ENCODE data around the gene KRT86.

The KRT86 gene

GRCh38 chr12:52274521-52275120 lies at the start of gene KRT86:
KRT86 (plus strand) TSS chr12:52274645; CDS start chr12:52301917, 27,272 bp downstream.
- DNase-seq = no peak

DNA sequence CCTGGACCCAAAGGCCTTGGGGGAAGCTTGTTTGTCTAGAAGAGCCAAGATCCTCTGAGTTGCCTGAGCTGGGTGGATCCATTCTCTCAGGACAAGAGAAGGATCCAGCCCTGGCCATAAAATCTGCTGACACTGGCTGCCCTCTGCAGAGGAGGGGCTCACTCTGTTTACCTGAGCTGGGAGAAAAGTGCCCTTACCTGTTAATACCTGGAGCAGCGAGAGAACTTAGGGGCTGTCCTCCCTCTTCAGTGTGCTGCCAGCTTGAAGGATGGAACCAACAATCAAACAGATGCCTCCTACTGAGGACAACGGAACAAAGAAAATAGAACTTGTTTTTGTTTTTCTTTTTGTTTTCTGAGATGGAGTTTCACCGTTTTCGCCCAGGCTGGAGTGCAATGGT lies 48.7 kb upstream of the KRT86 start:
- DNase-seq = no peak

GRCh38 chr12:52226446-52226845 lies 48.0 kb upstream of the KRT86 start:
- no peak for DNase-seq

DNA sequence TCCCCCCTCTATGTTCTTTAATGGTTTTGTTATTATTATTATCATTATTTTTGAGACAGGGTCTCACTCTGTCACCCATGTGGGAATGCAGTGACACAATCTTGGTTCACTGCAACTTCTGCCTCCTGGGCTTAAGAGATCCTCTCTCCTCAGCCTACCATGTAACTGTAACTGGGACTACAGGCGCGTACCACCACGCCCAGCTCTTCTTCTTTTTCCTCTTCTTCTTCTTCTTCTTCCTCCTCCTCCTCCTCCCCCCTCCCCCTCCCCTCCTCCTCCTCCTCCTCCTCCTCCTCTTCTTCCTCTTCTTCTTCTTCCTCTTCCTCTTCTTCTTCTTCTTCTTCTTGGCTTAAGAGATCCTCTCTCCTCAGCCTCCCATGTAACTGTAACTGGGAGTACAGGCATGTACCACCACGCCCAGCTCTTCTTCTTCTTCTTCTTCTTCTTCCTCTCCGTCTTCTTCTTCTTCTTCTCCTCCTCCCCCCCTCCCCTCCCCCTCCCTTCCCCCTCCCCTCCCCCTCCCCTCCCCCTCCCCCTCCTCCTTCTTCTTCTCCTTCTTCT lies 46.8 kb upstream of the KRT86 start:
- no peak for DNase-seq

GRCh38 chr12:52228366-52228765 lies 46.1 kb upstream of the KRT86 start:
- no peak for DNase-seq

DNA sequence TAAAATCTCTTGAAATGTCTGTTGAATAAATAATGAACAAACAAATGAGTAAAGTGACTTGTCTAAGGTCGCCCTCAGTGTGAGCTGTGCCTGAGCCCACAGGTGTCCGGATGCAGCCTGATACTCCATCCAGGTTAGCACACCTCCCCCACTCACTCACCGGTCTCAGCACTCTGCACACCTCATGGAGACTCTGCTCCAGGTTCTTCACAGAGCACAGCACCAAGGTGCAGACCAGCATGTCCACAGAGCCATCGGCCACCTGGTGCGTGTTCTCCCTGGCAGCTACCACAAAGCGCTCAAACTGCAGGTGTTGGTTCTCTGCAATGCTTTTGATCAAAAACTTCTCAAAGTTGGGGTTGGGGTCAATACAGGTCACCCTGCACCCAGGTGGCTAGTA lies 45.5 kb upstream of the KRT86 start:
- no peak for DNase-seq

DNA sequence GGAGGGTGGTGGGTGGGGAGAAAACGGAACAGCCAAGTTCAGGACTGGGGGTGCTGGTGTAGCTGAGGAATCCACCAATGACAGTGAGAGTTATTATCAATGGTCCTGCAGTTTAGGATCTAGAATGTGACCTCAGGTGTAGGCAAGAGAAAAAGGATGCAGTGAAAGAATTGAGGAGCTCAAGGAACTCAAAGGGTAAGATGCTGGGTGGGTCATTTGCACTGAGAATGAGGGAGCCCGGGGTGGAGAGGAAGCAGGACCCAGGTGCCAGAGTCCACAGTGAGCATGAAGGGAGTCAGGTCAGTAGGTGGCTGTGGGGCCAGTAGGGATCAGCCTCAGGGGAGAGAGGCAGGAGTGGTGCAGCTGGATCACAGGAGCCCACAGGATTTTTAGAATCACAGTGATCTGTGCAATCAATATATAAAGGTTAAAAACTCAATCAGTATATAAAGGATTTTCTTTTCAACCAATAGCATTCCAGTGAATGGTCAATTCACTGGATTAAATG lies 44.6 kb upstream of the KRT86 start:
- DNase-seq = no peak

DNA sequence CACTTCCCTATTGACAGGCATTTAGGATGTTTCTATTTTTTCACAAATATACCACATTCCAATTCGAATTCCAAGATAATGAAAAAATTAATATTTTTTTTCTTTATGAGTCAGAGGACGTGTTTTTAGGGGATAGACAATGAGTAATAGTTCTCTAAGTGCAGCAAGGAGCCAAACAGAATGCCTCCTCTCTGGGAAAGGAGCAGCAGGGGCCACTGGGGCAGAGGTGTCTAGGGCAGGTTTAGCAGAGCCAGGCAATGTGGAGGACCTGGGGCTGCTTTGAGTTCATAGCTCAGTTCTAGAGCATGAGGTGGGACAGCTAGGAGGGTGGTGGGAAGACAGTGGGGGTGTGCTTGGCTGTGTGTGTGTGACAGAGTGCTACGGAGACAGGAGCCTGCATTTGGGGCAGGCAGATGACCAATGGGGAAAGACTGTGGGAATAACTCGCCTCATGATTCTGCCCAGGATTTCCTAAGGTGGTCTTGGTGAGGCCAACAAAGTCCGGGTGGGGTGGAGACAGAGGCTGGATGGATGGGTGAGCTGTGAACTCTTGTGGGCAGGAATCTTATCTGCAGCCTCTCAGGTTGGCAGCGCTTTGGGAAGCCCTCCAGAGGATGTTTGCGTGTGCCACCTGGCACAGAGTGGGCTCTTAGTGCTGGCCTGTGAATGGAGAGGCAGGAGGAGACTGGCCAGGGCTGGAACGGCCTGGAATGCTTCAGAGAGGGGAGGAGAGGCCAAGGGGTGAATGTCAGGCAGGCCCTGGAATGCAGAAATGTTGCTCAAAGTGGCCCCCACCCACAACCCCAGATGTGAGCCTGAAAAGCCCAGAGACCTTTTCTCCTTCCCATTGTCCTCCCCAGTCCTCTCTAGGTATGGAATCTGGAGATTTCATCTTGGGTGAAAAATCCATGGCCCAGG lies 43.8 kb upstream of the KRT86 start:
- no peak for DNase-seq

DNA sequence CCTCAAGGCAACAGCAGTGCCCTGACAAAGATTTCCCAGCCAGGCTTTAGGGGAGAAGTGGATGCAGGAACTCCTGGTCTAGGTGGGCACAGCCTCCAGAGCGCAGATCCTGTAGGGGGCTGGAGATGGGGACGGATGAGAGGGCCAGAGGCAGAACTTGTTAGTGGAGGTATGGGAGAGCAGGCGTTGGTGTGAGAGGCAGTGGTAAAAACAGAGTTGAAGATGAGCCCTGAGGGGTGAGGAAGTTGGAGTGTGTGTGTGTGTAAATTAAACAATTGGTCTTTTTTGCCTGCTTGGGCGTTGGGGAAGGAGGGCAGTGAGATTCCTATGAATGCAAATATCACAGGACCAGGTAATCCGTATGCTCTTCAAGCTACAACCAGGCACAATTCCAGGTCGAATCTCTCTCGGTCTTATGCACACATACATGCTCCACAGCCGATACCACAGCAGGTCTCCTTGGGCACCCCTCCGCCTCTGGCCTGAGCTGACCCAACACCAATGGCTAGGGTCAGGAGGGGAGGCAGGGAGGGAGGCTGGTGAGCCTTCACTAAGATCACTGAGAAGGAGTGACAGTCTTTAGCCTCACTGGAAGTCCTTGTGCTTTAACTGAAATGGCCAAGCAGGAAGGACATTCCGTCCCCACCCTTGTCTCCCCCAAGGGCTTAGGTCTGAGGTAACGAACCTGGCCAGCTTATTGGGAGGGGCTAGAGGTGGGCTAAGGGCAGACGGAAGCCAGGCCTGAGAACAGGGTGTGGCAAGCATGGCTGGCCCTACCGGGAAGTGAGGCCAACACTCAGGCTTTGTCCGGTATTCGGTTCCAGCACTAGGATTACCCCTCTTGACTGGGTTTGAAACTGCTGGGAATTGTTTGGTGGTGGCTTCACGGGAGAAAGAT lies 42.9 kb upstream of the KRT86 start:
- no peak for DNase-seq

GRCh38 chr12:52232203-52232673 lies 42.2 kb upstream of the KRT86 start:
- DNase-seq = no peak

- DNase-seq = no peak
Observed at GRCh38 chr12:52232674-52233461, 41.6 kb upstream of the KRT86 start, which contains the start of gene KRT7. KRT7 (plus strand) TSS chr12:52233243; CDS start chr12:52233297, 54 bp downstream.

- DNase-seq = no peak
Observed at GRCh38 chr12:52233462-52234207, 40.8 kb upstream of the KRT86 start.

GRCh38 chr12:52234223-52234810 lies 40.1 kb upstream of the KRT86 start:
- no peak for DNase-seq

DNA sequence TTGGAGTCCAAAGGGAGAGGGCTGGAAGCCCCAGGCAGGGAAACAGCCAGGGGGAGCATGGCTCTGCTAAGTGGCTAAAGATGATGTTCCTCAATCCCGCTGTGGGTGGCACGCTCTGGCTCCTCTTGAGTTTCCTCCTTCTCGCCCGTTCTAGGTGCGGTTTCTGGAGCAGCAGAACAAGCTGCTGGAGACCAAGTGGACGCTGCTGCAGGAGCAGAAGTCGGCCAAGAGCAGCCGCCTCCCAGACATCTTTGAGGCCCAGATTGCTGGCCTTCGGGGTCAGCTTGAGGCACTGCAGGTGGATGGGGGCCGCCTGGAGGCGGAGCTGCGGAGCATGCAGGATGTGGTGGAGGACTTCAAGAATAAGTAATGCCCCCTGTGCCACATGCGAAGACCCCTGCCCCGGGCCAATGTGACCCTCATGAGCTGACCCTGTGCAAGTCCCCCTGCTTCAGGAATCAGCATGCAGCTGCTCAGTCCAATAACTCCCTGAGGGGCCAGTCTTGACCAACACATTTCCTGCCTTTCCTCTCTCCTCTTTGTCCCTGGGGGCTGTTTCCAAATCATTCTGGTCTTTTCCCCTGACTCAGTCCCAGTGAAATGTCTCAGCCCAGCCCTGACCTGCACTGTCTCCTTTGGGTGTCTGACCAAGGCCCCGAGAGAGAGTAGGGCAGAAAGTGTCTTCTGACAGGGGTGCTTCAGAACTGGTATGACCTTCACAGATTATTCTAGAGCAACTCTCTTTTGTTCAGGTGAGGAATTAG lies 39.3 kb upstream of the KRT86 start:
- DNase-seq = no peak

- DNase-seq = no peak
Observed at GRCh38 chr12:52235822-52236361, 38.6 kb upstream of the KRT86 start.

- no peak for DNase-seq
Observed at GRCh38 chr12:52236386-52237050, 37.9 kb upstream of the KRT86 start.

- no peak for DNase-seq
Observed at GRCh38 chr12:52238207-52238840, 36.1 kb upstream of the KRT86 start.

DNA sequence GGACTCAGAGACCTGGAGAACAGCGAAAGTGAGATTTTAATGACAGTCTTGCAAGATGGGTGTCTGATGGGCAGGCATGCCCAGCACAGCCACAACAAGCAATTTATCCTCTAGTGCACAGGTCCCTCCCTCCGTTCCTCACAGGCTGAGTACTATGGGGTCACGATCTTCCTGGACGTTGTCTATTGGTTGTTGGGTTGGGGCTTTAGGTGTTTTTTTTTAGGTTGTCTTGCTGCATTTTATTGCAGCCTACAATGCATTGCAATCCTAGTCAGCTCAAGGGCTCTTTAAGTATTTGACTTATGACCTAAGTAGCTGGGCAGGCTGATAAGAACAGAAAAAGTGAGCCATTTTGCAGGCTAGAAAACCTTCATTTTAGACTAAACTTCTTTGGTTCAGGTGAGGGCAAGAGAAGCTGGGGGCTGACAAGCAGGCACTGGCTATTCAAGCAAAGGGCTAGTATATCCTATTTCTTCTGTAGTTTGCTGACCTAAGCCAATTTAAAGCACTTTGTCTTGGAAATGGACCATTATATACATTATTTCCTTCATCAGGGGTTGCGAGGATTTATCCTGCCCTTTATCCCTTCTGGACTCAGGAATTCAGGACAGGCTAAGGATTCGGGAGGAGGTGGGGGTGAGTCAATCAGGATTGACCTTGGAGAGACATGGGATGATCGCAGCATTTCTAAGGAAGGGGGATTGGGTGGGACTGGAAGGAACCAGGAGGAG lies 35.4 kb upstream of the KRT86 start:
- no peak for DNase-seq
